HCT116 (cell line): ENCODE measurements around the gene PRPF40A. TPM values are rescaled to one million over a fixed set of nuclear protein-coding genes. Genes with fewer than 3 reads are reported as not detected.

ENCODE experiments used
- ATAC-seq: fragments of 200-7000 bp; cut with Tn5 transposase; 2 replicates; pipeline ENCODE4 v1.9.1; 2020; ENCODE audit warnings: mild to moderate bottlenecking, moderate library complexity
- BruUV-seq: library from RNA; stranded (reverse); fragments of 400-500 nt; replicated peaks from 2 replicates; lab custom pipeline; 2021; lab: Mats Ljungman, UMichigan
- CTCF ChIA-PET: fragments of 300-600 bp; sonication (Branson Sonifier 250); formaldehyde crosslinking; loops from one replicate; lab custom pipeline; 2021; ENCODE audit warnings: antibody characterized with exemption; lab: Charles Lee
- POLR2A ChIA-PET: fragments of 300-600, 350-600 bp; sonication (Branson Sonifier 250); formaldehyde crosslinking; loops from one replicate; lab custom pipeline; 2021; ENCODE audit warnings: antibody characterized with exemption; lab: Charles Lee
- RAD21 ChIA-PET, 2 experiments: fragments of 300-600 bp; sonication (Branson Sonifier 250); formaldehyde crosslinking; loops; one replicate each; lab custom pipeline; 2023; ENCODE audit warnings: low total read pairs in 2 of 2; ENCODE audit not compliant: uncharacterized antibody in 2 of 2, unreplicated experiment in 2 of 2, low non-redundant PET in 1 of 2; lab: Charles Lee
- DNase-seq: peaks from one replicate; pipeline ENCODE4 v3.0.0-alpha.2; 2010; ENCODE audit warnings: low read depth, low spot score
- H2AFZ ChIP-seq: fragments of 200-600 bp; shearing (Covaris generic), sonication (generic); 2 replicates; pipeline ENCODE4 v1.6.1; 2017; ENCODE audit warnings: low read depth, mixed run types, mixed read lengths, antibody characterized with exemption, low read length; ENCODE audit not compliant: poor library complexity, severe bottlenecking
- H3K27ac ChIP-seq: 2 replicates; pipeline ENCODE4 v1.5.1; 2012; ENCODE audit warnings: low read depth, low read length
- H3K27me3 ChIP-seq: fragments of 200-600 bp; sonication (generic); 2 replicates; pipeline ENCODE4 v1.6.1; 2016; ENCODE audit warnings: mixed run types, low read length, mixed read lengths; ENCODE audit not compliant: insufficient read depth
- H3K36me3 ChIP-seq, 2 experiments: fragments of 200-500 bp in 1 of 2; fragments of 200-600 bp in 1 of 2; sonication (Bioruptor generic) in 1 of 2; sonication (generic) in 1 of 2; 2 replicates each; pipeline versions ENCODE4 v1.5.1 to v1.6.1; 2014 to 2016; ENCODE audit warnings: low read length in 2 of 2, inconsistent platforms in 1 of 2, mixed read lengths in 1 of 2, mixed run types in 1 of 2; ENCODE audit not compliant: insufficient read depth in 2 of 2, control insufficient read depth in 1 of 2
- H3K4me1 ChIP-seq, 2 experiments: fragments of 200-600 bp in 1 of 2; sonication (generic) in 1 of 2; 2 replicates each; pipeline versions ENCODE4 v1.5.1 to v1.6.1; 2012 to 2017; ENCODE audit warnings: low read length in 2 of 2, inconsistent platforms in 1 of 2, mild to moderate bottlenecking in 1 of 2, mixed read lengths in 1 of 2, mixed run types in 1 of 2, moderate library complexity in 1 of 2; ENCODE audit not compliant: insufficient read depth in 2 of 2, control insufficient read depth in 1 of 2
- H3K4me2 ChIP-seq: fragments of 200-600 bp; sonication (generic); 2 replicates; pipeline ENCODE4 v1.6.1; 2017; ENCODE audit warnings: mixed run types, low read length, mixed read lengths
- H3K4me3 ChIP-seq, 2 experiments: fragments of 200-600 bp in 1 of 2; sonication (generic) in 1 of 2; replicated peaks in 1 of 2; 2 replicates each; pipeline ENCODE4 v1.5.1; 2011 to 2016; ENCODE audit warnings: low read length in 2 of 2, control low read depth in 1 of 2, low read depth in 1 of 2, mild to moderate bottlenecking in 1 of 2, mixed read lengths in 1 of 2, mixed run types in 1 of 2
- H3K79me2 ChIP-seq: fragments of 200-600 bp; sonication (generic); 2 replicates; pipeline ENCODE4 v1.6.1; 2017; ENCODE audit warnings: mild to moderate bottlenecking, mixed run types, low read length, moderate library complexity, mixed read lengths; ENCODE audit not compliant: insufficient read depth
- H3K9ac ChIP-seq: fragments of 200-600 bp; sonication (generic); 2 replicates; pipeline ENCODE4 v1.6.1; 2016; ENCODE audit warnings: low read length, mixed read lengths
- H3K9me2 ChIP-seq: fragments of 200-600 bp; sonication (generic), shearing (Covaris generic); 2 replicates; pipeline ENCODE4 v1.6.1; 2017; ENCODE audit warnings: mixed run types, mild to moderate bottlenecking, moderate library complexity; ENCODE audit not compliant: insufficient read depth
- H3K9me3 ChIP-seq, 2 experiments: fragments of 200-500 bp in 1 of 2; fragments of 200-600 bp in 1 of 2; sonication (Bioruptor generic) in 1 of 2; sonication (generic) in 1 of 2; 2 replicates each; pipeline ENCODE4 v1.6.1; 2014 to 2017; ENCODE audit warnings: low read length in 2 of 2, mixed read lengths in 2 of 2, inconsistent platforms in 1 of 2, low read depth in 1 of 2, mild to moderate bottlenecking in 1 of 2, mixed run types in 1 of 2, moderate library complexity in 1 of 2; ENCODE audit not compliant: control insufficient read depth in 1 of 2, insufficient read depth in 1 of 2
- H4K20me1 ChIP-seq: fragments of 200-600 bp; sonication (generic), shearing (Covaris generic); 2 replicates; pipeline ENCODE4 v1.6.1; 2017; ENCODE audit warnings: mixed run types, mild to moderate bottlenecking, moderate library complexity; ENCODE audit not compliant: insufficient read depth
- CEBPB ChIP-seq: IDR thresholded peaks from 2 replicates; pipeline ENCODE4 v1.6.1; 2012; ENCODE audit warnings: low read depth
- EGR1 ChIP-seq: IDR thresholded peaks from 2 replicates; pipeline ENCODE4 v1.6.1; 2012; ENCODE audit warnings: low read depth
- ELF1 ChIP-seq: IDR thresholded peaks from 2 replicates; pipeline ENCODE4 v1.6.1; 2012; ENCODE audit warnings: low read depth, borderline replicate concordance
- EZH2 ChIP-seq: fragments of 200-600 bp; sonication (generic); IDR thresholded peaks from 2 replicates; pipeline ENCODE4 v1.6.1; 2017; ENCODE audit warnings: antibody characterized with exemption, mixed run types
- JUND ChIP-seq: IDR thresholded peaks from 2 replicates; pipeline ENCODE4 v1.6.1; 2012
- RAD21 ChIP-seq: IDR thresholded peaks from 2 replicates; pipeline ENCODE4 v1.6.1; 2012; ENCODE audit warnings: low read depth, mild to moderate bottlenecking
- REST ChIP-seq: IDR thresholded peaks from 2 replicates; pipeline ENCODE4 v1.6.1; 2012; ENCODE audit warnings: low read depth
- SP1 ChIP-seq: IDR thresholded peaks from 2 replicates; pipeline ENCODE4 v1.6.1; 2012; ENCODE audit warnings: low read depth
- intact Hi-C: fragments of 100-400 bp; cut with micrococcal nuclease; formaldehyde crosslinking; loops from 2 replicates; pipeline ENCODE4 v1.10.0; 2022
- total RNA-seq: library from RNA; stranded (reverse); gene quantifications from one replicate; pipeline ENCODE4 v1.2.1, GENCODE V29; 2021; ENCODE audit not compliant: unreplicated experiment
- TF ChIP-seq, protein P1 (sequence below), 3 experiments: fragments of 200-600 bp in 1 of 3; sonication (generic) in 1 of 3; IDR thresholded peaks in 2 of 3; conservative IDR thresholded peaks in 1 of 3; 2 replicates each; pipeline ENCODE4 v1.5.1; 2012 to 2017; ENCODE audit warnings: low read depth in 2 of 3, low read length in 2 of 3, antibody characterized with exemption in 1 of 3, borderline replicate concordance in 1 of 3, control low read depth in 1 of 3, mild to moderate bottlenecking in 1 of 3, mixed read lengths in 1 of 3, mixed run types in 1 of 3, moderate library complexity in 1 of 3; ENCODE audit not compliant: insufficient read depth in 1 of 3

Gene PRPF40A
- total RNA-seq, 1 experiment from 2014 or later = 171 TPM

- ATAC-seq (no peak), DNase-seq (no peak)
- Histone ChIP-seq H2AFZ (no peak overlapping the region), H3K4me1 (no peaks in the 10 kb centered on the region), H3K36me3 (peaks cover 5 to 14% of the 10 kb centered on the region in 2 experiments; a peak in 2 of 4 replicates), H3K9ac (no peak overlapping the region), H4K20me1 (peaks cover 38% of the 10 kb centered on the region; the same call in 1 of the 2 replicates), H3K9me2 (no peaks in the 10 kb centered on the region), H3K9me3 (no peaks in the 10 kb centered on the region), H3K4me3 (no peak overlapping the region), H3K4me2 (no peak overlapping the region), H3K79me2 (peaks cover 94% of the 10 kb centered on the region), H3K27ac (no peak overlapping the region), H3K27me3 (no peaks in the 10 kb centered on the region)
- ChIA-PET RAD21 (no interaction called here), CTCF (no interaction called here), POLR2A (no interaction called here)
- no peak for TF ChIP-seq EGR1
- no peak for TF ChIP-seq REST
- TF ChIP-seq, protein P1, sequence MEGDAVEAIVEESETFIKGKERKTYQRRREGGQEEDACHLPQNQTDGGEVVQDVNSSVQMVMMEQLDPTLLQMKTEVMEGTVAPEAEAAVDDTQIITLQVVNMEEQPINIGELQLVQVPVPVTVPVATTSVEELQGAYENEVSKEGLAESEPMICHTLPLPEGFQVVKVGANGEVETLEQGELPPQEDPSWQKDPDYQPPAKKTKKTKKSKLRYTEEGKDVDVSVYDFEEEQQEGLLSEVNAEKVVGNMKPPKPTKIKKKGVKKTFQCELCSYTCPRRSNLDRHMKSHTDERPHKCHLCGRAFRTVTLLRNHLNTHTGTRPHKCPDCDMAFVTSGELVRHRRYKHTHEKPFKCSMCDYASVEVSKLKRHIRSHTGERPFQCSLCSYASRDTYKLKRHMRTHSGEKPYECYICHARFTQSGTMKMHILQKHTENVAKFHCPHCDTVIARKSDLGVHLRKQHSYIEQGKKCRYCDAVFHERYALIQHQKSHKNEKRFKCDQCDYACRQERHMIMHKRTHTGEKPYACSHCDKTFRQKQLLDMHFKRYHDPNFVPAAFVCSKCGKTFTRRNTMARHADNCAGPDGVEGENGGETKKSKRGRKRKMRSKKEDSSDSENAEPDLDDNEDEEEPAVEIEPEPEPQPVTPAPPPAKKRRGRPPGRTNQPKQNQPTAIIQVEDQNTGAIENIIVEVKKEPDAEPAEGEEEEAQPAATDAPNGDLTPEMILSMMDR (IDR thresholded peaks at IDR 0.05 in 2 of 3, conservative IDR thresholded peaks at IDR 0.05 in 1 of 3; ENCODE audit: borderline replicate concordance in 1 of 3, insufficient read depth in 1 of 3, low read depth in 2 of 3, low read length in 2 of 3) = no peak
- TF ChIP-seq ELF1 = no peak
- no peak for TF ChIP-seq CEBPB
- no peak for TF ChIP-seq JUND
- no peak for TF ChIP-seq EZH2
- no peak for TF ChIP-seq SP1
- no peak for TF ChIP-seq RAD21
- intact Hi-C loops = no loop called here
- no TSS peak for BruUV-seq
Observed at GRCh38 chr2:152694161-152694661, 23.1 kb downstream of the PRPF40A start.
